GM21423 (cell line): ENCODE results near the gene DCAF11.

ENCODE experiments used
- ATAC-seq: cut with Tn5 transposase; IDR thresholded peaks from one replicate; pipeline ENCODE4 v1.9.1; 2021; ENCODE audit warnings: mild to moderate bottlenecking, moderate library complexity; ENCODE audit not compliant: unreplicated experiment

The DCAF11 gene

GRCh38 chr14:24156840-24157239, 42.3 kb downstream of the DCAF11 start:
- ATAC-seq, result no peak

GRCh38 chr14:24157331-24157730, 42.8 kb downstream of the DCAF11 start:
- ATAC-seq, result no peak

GRCh38 chr14:24159777-24160498, 45.4 kb downstream of the DCAF11 start:
- no peak for ATAC-seq

- no peak for ATAC-seq
Observed at GRCh38 chr14:24160499-24160849, 45.9 kb downstream of the DCAF11 start.

GRCh38 chr14:24160850-24161804, 46.5 kb downstream of the DCAF11 start, which contains the start of gene IRF9:
IRF9 (plus strand) TSS chr14:24161265; CDS start chr14:24162145, 880 bp downstream.
- ATAC-seq, result peak; percentile 79

GRCh38 chr14:24162093-24162492, 47.5 kb downstream of the DCAF11 start:
- no peak for ATAC-seq

GRCh38 chr14:24164518-24164991, 50.0 kb downstream of the DCAF11 start:
- no peak for ATAC-seq

- no peak for ATAC-seq
Observed at GRCh38 chr14:24165785-24166184, 51.2 kb downstream of the DCAF11 start.

GRCh38 chr14:24167469-24168114, 53.0 kb downstream of the DCAF11 start:
- ATAC-seq, result no peak

- peak; percentile 83 for ATAC-seq
Observed at GRCh38 chr14:24171422-24172260, 57.1 kb downstream of the DCAF11 start, which contains the start of gene REC8. REC8 (plus strand) TSS chr14:24172080; CDS start chr14:24172553, 473 bp downstream.

GRCh38 chr14:24172261-24172860, 57.8 kb downstream of the DCAF11 start:
- ATAC-seq, result no peak

- ATAC-seq, result no peak
Observed at GRCh38 chr14:24172871-24173281, 58.3 kb downstream of the DCAF11 start.
